HG03520 (cell line): ENCODE data around the gene TBCD.

Experiments
- ATAC-seq: cut with Tn5 transposase; IDR thresholded peaks from one replicate; pipeline ENCODE4 v1.9.1; 2021; ENCODE audit warnings: mild to moderate bottlenecking, moderate library complexity; ENCODE audit not compliant: unreplicated experiment

The TBCD gene

DNA sequence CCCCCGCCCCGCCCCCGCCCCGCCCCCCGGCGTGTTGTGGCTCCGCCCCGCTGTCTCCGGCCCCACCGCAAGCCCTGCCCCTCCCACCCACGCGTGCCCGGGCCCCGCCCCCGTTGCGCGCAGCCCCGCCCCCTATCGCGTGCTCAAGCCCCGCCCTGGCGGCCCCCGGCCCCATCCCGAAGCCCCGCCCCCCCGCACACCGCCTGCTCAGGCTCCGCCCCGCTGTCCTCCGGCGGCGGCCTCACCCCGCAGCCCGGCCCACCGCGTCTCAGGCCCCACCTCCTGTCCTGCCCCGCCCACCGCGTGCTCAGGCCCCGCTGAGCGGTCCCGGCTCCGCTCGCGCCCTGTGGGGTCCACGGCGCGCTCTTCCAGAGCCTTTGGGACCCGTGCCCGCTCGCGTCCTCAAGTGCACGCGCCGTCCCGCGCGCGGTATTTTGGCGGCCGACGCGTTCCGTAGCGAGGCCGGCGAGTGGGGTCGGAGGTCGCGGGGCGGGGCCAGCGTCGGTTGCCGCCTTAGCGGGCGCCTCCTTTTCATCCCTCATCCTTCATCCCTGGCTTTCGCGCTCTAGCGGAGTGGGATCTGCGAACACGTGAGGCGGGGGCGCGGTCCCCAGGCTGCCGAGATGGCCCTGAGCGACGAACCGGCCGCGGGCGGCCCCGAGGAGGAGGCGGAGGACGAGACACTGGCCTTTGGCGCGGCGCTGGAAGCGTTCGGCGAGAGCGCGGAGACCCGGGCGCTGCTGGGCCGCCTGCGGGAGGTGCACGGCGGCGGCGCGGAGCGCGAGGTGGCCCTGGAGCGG, at the start of gene TBCD:
Gene TBCD (plus strand): TSS at position 495 of the 800 bp plus-strand sequence. CDS start 129 bp downstream, at position 624.
- peak; percentile 59 for ATAC-seq

DNA sequence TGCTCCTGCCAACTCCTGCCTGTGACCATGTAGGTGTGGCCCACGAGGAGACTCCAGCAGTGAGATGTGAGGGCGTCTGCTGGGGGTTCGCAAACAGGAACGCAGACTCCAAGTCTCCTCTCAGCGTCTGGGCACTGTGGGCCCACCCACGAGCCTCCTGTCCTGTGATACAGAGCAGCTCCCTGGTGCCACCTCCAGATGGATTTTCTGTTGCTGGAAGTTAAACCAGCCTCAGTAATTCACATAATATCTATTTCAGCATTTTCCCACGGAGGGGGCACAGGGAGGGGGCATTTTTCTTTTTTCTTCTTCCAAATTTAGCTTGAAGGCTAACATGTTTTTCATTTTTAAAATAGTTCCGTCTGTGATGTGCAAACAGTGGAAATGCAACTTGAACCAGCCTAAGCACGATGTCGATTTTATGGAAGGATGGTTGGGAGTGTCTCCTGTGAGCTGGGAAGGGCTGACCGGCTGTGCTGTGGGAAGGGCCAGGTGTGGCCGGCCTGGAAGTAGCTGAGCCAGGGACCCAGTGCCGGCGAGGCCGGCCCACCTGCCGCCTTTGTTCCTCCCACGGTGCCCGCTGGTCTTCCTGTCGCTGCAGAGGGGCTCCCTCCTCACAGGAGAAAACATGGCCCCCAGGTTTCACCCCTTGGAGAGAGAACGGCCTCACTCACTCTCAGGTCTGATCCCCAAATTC, 49.5 kb upstream of the TBCD start:
- ATAC-seq: no peak

DNA sequence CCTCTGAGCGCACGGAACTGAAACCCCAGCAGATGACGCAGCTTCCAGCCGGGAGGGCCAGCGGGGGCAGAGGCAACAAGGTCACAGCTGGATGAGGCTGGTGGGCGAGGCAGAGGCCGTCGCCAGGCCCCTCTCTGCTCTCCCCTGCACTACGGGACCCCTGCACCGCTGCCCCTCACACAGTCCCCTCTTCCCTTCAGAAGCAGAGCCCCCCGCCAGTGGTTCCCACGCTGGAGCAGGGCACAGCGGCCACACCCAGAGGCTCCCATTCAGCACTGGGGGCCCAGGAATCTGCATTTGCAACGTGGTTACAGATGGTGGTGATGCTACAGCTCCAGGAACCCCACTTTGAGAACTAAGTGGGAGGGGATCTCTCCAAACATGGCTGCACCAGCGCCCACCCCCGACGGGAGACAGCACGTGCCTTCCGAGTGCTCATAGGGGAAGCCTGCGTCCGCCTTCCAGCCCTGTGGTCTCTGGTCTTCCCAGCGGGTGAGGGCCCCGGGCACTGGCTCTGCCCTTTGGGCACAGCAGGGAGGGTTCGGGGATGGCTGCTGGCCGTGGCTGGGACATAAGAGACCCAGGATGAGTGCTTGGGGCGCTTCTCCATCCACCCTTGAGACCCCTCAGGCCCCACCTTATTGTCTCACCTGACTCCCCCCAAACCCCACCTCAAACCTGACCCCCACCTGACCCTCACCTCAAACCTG, 48.7 kb upstream of the TBCD start:
- no peak for ATAC-seq

DNA sequence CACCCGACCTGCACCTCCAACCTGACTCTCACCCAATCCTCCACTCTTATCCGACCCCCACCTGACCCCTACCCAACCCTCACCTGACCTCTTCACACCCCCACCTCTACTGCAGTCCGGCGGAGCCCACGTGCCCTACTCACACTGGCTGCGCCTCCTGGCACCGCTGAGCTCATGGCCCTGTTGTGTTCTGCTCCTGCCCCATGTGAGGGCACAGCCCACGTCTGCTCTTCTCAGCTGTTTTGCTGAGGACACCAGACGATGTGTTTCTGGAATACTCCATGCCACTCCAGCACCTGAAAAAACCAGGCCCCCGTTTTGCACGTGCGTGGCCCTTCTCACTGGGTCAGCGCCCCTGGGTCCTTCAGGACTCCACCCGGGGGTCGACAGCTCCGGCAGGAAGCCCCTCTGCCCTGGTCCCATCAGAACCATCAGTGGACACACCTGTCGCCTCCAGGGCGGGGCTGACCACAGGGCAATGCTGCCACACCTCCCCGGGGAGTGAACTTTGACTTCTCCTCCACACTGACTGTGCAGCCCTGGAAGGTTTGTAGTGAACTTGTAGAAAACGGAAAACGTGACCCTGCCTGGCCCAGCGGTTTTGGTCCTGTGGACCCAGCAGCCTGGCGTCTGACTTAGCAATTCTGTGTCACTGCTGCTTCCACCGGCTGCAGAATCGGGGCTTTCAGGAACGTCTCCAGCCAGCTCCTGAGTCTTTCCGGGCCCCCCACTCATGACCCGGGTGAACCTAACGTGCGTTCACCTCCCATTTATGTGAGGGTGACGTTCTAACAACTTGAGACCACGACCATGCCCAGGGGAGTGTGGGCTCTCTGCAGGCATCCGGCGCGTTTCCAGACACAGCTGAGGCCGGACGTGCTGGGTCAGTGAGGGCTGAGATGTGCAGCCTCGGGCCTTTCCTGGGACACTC, 47.7 kb upstream of the TBCD start:
- no peak for ATAC-seq

DNA sequence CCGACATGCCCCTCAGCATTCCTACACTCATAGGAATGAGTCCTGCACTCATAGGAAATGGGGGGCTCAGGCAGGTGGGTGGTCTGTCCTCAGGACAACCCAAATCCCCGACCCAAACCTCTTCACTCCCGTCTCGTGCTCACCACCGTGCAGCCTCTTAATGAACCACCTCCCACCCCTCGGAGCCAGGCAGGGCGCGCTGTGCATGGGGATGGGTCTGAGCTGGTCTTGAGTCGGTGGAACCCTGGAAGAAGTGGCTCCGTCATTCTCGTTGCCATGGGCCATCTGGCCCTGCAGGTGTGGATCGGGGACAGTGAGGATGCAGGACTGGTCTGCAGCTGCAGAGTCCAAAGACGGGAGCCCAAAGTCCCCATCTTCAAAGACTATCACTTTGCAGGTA, 47.0 kb upstream of the TBCD start:
- no peak for ATAC-seq

DNA sequence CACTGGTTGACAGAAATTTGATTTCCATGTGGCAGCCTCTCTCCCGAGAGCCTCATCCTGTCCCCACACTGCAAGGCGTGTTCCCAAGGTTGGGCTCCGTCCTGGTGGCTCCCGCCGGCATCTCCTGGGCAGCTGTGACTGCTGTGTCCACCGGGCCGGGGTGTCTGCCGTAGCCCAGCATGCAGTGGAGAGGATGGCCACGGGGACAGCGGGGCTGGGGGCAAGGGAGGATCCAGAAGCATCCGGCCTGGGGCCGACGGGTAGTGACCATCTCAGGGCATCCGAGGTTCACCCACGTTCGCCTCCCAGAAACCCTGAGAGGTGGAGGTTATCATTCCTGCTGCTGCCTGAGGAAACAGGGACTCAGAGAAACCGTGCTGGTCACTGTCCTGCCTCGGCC, 46.1 kb upstream of the TBCD start:
- ATAC-seq: no peak

DNA sequence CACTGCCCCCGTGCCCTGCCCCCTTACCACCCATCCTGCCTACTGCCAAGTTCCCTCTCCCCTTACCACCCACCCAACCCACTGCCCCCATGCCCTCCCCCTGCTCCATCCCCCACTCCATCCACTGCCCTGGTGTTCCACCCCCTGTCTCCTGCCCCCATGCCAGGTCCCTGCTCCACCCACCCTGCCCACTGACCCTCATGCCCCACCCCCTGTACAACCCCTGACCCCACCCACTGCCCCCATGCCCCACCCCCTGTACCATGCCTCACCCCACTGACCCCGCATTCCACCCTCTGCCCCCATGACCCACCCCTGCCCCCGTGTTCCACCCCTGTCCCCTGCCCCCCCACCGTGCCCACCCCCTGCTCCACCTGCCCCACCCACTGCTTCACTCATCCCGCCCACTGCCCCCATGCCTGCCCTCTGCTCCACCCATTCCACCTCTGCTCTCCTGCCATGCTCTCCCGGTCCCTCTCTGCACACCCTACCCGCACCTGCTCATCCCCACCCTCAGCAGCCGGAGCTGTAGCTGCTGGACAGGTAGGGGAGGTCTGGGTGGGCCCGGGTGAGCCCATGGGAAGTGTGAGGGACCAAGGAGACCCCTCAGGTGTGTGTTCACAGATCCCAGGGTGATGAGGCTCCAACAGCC, 42.7 kb upstream of the TBCD start:
- no peak for ATAC-seq

DNA sequence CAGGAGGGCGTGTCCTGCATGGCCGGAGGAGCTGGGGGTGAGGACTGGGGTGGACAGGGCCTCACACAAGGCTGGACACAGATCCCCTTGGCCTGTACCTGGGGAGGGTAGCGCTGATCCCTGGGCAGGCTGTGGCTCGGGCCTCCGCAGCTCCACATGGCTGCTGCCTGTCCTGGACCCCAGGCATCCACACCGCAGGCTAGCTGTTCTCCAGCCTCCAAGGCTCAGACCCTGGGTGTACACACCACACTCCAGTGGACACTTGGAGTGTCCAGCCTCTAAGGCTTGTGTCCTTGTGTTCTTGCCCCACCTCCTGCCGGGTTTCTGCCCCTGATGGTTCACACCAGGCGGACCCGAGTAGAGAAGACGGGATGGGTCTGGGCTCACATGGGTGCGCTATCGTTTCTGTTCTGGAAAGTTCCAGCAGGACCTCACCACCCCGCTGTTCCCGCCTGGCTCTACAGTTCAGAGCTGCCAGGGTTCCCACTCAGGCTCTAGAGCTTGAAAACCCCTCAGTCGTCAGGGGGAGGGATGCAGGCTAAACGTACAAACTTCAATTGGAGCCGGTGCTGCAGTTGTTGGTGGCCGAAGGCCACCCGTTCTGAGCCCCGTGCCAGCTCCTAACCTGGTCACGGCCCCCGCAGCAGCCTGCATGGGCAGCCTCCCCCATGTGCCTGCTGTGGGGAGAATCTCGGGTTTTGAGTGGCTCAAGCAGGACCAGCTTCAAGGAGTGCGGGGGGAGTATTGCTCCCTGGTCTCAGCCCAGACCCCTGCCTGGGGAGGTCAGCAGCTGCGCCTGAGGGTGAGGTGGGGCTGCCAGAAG, 42.0 kb upstream of the TBCD start:
- no peak for ATAC-seq

DNA sequence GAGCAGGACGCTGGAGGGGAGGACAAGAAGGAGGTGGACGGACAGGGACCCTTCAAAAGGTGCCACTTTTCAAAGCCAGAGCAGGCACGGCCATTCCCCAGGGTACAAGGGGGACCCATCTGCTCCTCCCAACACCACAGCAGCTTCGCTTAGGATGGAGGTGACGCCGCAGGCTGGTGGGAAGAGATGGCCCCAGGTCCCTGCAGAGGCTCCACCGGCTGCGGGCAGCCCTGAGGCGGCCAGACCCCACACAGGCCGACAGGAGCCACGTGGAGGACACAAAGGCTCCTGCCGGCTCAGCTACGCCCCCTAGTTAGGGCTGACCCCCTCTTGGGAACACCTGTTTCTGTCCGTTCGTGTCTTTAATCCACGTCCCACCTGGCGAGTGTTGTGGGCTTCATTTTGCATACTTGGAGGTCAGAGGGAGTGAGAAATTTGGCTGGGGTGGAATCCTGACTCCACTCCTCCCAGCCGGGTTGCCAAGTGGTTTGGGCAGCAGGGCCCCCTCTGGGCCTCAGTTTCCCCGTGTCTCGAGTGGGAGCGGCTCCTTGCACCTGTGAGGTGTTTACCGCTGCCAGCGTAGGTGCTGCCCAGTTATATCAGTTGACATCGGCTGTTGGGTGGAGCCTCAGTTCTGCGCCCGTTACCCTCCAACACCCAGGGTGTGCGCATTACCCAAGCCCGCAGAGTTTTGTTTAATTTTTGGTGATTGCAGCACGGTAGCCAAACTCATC, 41.2 kb upstream of the TBCD start:
- ATAC-seq: no peak

DNA sequence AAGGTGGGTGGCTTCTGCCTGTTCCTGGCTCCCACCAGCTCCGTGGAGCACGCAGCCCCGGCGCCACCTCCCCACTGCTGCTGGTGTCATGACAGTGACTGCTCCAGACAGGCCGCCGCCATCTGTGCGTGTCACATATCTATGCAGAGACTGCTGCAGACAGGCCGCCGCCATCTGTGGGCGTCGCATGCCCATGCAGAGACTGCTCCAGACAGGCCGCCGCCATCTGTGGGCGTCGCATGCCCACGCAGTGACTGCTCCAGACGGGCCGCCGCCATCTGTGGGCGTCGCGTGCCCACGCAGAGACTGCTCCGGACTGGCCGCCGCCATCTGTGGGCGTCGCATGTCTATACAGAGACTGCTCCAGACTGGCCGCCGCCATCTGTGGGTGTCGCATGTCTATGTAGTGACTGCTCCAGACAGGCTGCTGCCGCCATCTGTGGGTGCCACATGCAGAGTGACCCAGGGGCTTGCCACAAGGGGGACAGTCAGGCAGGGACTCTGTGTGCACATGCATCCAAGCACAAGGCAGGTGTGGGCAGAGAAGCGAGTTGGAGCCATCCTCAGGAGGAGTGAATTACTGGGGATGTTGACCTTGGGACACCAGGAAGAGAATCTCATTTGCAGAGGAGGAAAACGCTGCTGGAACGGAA, 38.7 kb upstream of the TBCD start:
- ATAC-seq: no peak

DNA sequence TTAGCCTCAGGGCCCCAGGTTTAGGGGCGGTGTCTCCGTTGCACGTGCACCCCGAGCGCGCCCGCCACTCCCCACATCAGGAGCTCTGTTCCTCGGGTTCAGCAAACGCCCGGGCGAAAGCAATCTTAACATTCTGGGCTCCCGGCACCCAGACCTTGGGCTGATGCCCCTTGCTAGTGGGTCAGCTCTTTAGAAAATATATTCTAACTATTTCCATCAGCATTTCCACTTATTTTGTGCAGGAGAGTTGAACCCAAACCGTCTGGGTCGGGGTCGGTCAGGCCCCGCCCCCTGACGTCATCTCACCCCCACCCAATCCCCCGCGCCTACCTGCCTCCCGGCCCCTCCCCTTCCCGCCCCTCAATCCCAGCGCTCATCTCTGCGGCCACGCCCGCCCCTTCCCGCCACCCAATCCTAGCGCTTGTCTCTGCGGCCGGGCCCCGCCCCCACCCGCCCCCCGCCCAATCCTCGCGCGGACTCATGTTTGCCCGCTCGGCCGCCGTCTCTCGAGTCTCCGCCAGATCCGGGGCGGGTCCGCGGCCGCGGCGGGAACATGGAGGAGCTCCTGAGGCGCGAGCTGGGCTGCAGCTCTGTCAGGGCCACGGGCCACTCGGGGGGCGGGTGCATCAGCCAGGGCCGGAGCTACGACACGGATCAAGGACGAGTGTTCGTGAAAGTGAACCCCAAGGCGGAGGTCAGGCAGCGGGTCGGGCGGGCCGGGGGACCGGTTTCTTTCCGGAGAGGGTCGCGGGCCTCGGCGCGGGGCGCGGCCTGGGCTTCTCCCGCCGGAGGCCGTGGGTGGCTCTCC, 35.5 kb upstream of the TBCD start, which contains the start of gene FN3KRP:
Gene FN3KRP (plus strand): TSS at position 504 of the 808 bp plus-strand sequence. CDS start 50 bp downstream, at position 554.
- peak; percentile 69 for ATAC-seq

DNA sequence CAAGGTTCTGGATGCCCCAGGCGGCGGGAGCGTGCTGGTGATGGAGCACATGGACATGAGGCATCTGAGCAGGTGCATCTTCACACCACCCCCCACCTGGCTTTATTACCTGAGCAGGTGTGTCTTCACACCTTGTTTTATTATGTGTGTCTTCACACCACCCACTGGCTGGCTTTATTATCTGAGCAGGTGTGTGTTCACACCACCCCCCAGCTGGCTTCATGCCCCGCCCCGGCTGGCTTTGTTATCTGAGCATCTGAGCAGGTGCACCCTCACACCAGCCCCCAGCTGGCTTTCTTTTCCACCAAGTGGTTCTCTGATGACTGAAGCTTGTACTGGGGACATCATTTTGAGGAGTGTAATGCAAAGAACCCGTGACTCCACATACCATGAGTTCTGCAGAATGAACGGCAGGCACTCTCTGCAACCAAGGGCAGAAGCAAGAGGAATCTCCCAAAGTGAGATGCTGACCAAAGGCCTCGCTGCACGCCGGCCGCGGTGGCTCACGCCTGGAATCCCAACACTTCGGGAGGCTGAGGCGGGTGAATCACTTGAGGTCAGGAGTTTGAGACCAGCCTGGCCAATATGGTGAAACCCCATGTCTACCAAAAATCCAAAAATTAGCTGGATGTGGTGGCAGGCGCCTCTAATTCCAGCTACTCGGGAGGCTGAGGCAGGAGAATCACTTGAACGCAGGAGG, 32.7 kb upstream of the TBCD start:
- no peak for ATAC-seq

DNA sequence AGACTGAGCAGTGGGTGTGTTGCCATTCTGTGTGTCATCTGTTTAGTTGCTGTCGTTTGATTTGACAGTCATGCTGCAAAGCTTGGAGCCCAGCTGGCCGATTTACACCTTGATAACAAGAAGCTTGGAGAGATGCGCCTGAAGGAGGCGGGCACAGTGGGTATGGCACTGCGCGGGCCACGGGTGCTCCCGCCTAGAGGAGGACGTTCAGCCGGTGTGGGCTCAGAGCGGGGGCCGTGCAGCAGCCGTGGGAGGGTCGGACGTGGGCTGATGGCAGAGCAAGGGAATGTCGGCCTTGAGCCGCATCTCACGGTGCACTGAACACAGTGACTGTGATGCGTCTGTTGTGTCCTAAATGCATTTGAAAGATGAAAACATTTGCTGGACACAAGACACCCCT, 31.7 kb upstream of the TBCD start:
- ATAC-seq: no peak

DNA sequence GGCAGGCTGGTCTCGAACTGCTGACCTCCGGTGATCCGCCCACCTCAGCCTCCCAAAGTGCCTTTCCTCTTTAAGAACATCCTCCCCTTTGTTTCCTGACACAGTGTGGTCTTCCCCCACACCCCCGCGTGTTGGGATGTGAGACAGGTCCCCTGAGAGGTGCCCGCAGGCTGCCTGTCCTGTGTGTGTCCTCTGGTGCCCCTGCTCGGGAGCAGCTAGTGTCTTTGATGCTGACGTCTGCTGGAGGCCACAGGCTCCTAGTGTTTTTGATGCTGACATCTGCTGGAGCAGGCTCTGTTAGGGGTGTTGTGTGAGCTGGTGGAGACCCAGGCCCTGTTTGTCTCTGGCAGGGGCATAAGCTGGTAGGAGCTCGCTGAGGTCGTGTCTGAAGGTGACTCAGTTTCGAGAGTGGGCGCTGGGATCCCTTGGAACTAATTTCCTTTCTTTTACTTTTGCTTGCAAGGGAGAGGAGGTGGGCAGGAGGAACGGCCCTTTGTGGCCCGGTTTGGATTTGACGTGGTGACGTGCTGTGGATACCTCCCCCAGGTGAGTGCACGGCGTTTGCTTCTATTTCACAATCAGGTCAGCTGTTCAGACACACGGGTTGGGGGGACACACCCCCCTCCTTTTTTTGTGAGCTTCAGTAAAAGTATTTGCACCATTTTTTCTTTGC, 29.4 kb upstream of the TBCD start:
- ATAC-seq: no peak

DNA sequence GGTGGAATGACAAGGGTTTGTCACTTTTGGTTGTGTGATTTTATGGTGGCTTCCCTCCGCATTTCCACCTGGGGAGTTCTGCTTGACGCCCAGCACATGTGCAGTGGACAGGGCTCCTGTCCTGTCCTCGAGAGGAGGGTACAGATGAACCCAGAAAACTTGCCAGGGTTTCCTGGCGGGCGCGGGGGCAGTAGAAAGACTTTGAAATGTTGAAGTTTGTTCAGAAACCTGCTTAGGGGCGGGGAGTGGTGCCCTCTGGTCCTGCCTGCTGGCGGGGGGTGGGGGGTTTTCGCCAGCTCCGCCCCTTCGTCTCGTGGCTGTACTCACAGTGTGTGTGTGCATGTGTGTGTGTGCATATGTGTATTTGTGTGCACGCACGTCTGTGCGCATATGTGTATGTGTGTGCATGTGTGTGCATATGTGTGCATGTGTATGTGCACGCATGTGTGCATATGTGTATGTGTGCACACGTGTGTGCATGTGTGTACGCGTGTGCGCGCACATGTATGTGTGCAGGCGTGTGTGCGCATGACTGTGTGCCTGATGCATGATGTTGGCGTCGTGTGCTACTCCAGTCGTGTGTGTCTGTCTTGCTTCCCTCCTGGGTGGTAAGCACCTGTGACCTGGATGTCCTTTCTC, 28.6 kb upstream of the TBCD start:
- ATAC-seq: no peak

DNA sequence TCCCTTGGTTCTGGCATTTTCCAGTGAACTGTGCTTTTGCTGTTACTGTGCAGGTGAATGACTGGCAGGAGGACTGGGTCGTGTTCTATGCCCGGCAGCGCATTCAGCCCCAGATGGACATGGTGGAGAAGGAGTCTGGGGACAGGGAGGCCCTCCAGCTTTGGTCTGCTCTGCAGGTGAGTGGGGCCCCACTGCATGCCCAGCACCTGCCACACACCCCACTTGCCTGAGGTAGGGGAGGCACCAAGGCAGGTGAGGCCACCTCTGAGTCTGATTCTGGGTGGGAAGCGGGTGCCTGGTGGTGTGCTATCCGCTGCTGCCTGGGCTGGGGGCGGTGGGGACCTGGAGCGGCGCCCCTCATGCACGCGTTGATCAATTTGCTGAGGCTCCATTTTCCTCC, 25.4 kb upstream of the TBCD start:
- ATAC-seq: no peak
